GM18861 (cell line): ENCODE data around the gene LIN52.
"Not testable (repeated sequence)": the region's sequence is repeated elsewhere in the genome, so short reads cannot be mapped to it uniquely, and the experiment has no call there.

Experiments
- ATAC-seq: cut with Tn5 transposase; IDR thresholded peaks from one replicate; pipeline ENCODE4 v1.9.1; 2021; ENCODE audit not compliant: unreplicated experiment

The LIN52 gene

GRCh38 chr14:74105381-74105780 lies 20.6 kb downstream of the LIN52 start:
- no peak for ATAC-seq

DNA sequence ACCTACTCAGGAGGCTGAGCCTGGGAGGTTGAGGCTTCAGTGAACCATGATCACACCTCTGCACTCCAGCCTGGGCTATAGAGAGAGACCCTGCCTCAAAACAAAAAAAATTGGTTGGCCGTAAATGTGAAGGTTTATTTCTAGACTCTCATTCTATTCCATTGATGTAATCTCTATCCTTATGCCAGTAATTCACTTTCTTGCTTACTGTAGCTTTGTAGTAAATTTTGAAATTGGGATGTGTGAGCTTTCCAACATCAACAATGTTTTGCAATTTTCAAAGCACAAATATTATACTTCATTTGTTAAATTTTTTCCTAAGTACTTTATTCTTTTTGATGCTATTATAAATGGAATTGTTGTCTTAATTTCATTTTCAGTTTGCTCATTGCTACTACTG lies 24.6 kb downstream of the LIN52 start:
- ATAC-seq, result no peak

GRCh38 chr14:74111395-74112216 lies 26.9 kb downstream of the LIN52 start:
- not testable (repeated sequence) for ATAC-seq

DNA sequence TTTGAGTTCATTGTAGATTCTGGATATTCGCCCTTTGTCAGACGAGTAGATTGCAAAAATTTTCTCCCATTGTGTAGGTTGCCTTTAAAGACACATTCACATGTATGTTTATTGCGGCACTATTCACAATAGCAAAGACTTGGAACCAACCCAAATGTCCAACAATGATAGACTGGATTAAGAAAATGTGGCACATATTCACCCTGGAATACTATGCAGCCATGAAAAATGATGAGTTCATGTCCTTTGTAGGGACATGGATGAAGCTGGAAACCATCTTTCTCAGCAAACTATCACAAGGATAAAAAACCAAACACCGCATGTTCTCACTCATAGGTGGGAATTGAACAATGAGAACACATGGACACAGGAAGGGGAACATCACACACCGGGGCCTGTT lies 40.7 kb downstream of the LIN52 start:
- not testable (repeated sequence) for ATAC-seq

DNA sequence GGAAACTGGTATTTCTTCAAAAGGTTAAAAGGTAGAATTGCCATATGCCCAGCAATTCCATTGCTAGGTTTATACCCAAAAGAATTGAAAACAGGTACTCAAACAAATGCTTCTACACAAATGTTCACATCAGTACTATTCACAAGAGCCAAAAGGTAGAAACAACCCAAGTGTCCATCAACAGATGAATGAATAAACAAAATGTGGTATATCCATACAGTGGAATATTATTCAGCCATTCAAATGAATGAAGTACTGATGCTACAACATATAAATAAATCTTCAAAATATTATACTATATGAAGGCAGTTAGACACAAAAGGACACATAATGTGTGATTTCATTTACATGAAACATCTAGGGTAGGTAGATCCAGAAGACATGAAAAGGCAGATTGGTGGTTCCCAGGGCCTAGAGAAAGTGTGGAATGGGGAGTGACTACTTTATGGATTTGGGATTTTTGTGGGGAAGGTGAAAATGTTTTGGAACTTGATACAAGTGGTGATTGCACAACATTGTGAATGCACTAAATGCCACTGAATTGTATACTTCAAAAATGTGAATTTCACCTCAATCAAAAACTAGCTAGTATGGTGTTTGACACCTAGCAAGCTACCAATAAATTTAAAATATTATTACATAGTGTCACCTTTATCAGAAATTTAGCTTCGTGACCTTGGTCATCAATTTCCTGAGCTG lies 41.7 kb downstream of the LIN52 start:
- no peak for ATAC-seq

- ATAC-seq, result no peak
These were observed 42.9 kb downstream of the LIN52 start for GRCh38 chr14:74127634-74128033.

- no peak for ATAC-seq
These were observed 49.2 kb downstream of the LIN52 start for GRCh38 chr14:74133833-74134481.

DNA sequence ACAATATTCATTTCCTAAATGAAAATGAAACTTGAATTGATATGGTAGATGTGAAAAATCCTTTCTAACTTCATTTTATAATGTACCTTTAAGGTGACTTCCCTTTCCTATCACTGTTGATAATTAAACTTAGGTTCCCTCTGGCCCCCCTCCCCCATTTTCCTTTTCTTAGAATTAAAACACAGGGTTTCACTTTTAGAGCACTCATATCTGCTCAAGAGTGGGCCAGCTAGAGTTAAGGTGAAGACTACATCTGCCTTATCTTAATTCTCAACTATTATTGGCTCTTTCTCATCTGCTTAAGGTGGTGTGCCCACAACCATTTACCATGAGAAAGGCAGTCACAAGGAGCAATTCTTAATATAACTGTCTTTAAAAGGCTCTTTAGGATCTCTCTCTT lies 49.7 kb downstream of the LIN52 start:
- no peak for ATAC-seq

GRCh38 chr14:74135426-74135825 lies 50.7 kb downstream of the LIN52 start:
- ATAC-seq, result no peak

DNA sequence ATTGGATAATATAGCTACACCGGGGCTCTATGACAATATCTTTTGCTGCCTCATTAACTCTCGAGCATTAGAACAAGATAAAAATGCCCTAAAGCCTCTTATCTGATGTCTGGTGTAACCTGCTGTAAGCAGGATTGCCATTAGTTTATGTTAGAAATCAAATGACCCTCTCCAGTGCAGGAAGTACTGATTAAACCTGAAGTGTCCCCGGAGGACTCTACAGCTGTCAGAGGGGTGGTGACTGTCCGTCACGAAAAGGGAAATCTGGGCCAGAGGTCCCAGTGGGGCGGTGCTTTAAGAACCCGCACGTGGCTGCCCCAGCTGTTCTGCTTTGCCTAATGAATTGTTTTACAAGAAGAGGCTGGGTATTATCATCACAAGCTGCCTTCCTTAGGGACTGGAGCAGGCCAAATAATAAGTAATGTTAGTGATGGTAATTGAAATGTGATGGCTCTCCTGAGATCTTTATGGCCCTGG lies 55.7 kb downstream of the LIN52 start:
- no peak for ATAC-seq

- ATAC-seq, result no peak
These were observed 56.9 kb downstream of the LIN52 start for GRCh38 chr14:74141703-74142102.

GRCh38 chr14:74142523-74142922 lies 57.8 kb downstream of the LIN52 start:
- no peak for ATAC-seq

DNA sequence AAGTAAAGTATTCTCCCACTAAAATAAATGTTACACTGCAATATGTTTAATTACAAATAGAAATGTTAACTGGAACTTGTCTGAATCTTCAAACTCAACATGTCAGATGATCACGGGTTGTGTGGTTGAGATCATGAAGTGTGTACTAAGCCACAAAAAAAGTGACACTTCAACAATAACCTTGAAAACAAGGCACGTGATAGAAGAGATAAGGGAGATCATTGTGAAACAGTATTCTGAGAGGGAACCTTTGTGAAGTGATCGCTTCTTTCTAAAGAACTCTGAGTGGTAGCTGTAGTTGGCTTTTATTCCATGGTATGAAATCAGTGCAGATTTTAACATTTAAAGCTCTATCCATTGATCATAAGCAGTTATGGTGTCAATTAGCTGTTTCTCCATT lies 60.0 kb downstream of the LIN52 start:
- ATAC-seq, result no peak

GRCh38 chr14:74147571-74147970 lies 62.8 kb downstream of the LIN52 start:
- no peak for ATAC-seq

DNA sequence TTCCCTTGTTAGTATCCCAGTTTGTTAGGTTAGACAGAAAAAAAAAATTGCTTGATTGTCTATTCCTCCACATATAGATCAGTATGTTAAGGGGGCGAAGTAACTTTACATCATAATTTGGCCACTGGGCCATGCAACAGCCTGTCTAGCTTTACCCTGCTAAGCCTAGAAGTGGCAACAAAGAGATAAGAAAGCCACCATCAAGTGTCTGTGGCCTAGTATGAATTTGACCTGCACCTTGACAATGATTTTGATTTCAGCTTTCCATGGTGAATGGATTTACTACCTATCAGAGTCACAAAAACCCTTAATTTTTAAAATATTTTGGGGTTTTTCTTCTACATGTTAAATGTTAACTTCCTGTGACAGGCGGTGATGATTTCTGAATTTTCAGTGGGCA lies 63.9 kb downstream of the LIN52 start:
- ATAC-seq, result no peak

- ATAC-seq, result no peak
These were observed 70.5 kb downstream of the LIN52 start for GRCh38 chr14:74155287-74155686.

- ATAC-seq, result no peak
These were observed 71.0 kb downstream of the LIN52 start for GRCh38 chr14:74155749-74156148.

DNA sequence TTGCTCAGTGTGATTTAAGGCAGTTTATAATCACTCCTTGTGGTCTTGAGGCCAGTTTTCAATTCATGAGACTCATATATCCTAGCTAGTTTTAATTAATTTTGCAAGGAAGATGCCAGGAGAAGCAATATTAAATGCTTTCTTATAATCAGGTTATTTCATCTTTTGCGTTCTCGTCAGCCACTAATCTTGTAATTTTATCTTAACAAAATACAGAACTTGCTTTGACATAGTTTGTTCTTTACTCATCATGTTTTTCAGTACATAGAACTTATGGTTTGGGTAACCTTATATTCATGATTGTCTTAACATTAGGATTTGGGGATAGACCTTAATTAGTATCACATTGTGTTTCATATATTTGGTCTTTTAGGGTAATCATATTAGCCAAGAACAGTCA lies 76.0 kb downstream of the LIN52 start:
- ATAC-seq, result no peak

DNA sequence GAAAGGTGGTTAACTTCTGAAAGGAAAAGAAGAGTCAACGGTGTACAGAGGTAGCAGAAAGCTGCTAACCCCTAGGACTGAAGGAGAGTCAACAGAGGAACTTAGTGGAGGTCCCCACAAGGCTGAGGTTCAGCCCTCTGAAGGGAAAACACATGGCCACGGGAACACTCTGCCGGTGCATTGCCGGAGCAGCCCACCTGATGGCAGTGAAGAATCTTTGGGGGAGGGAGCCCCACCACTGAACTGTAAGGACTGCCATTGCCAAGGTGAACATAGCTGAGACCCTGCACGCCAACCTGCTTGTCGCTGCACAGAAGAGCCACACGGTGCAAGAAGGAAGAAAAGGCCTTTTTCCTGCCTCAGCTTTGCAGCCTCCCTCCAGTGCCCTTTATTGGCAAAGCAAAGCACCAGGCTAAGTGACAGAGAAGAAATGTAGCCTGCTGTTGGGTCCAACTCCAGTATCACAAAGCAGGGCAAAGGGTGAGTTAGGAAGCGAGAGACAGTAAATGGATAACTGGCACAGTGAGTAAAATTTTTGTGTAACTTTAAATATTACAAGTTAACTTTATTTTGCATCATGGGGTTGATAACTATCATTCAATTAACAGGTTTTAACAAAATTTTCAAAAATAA lies 76.9 kb downstream of the LIN52 start:
- ATAC-seq, result no peak

DNA sequence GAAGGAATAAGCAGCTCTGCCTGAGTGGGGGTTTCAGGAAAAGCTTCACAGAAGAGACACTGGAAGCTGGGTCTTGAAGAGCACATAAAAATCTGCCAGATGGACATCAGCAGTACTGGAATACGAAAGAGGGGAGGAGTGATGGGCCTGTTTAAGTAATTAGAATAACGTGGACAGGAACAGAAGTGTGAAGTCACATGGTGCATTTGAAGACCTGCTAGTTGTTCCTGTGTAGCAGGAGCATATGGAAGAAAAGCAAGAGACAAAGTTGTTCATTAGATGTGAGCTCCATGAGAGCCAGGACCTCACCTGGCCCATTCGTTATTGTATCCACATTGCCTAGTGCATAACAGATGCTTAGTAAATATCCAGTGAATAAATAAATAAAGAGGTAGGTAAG lies 85.2 kb downstream of the LIN52 start:
- ATAC-seq, result no peak

DNA sequence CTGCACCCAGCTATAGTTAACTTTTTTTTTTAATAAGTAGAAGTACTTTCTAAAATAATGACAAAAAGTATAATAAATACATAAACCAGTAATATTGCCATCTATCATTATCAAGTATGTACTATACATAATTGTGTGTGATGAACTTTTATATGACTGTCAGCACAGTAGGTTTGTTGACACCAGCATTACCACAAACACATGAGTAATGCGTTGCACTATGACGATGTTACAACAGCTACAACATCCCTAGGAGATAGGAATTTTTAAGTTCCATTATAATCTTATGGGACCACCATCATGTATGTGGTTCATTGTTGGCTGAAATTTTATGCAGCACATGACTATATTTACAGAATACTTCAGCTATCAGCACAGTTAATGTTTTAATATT lies 91.6 kb downstream of the LIN52 start:
- no peak for ATAC-seq
